Suppressor macrophage treated with lipopolysaccharide for 1 hour (primary cell): ENCODE data around the gene HOXC11.

Experiments used
- DNase-seq, 3 donors: peaks; one replicate each; pipeline ENCODE4 v3.0.0-alpha.2; 2020 to 2022

HOXC11 gene

DNA sequence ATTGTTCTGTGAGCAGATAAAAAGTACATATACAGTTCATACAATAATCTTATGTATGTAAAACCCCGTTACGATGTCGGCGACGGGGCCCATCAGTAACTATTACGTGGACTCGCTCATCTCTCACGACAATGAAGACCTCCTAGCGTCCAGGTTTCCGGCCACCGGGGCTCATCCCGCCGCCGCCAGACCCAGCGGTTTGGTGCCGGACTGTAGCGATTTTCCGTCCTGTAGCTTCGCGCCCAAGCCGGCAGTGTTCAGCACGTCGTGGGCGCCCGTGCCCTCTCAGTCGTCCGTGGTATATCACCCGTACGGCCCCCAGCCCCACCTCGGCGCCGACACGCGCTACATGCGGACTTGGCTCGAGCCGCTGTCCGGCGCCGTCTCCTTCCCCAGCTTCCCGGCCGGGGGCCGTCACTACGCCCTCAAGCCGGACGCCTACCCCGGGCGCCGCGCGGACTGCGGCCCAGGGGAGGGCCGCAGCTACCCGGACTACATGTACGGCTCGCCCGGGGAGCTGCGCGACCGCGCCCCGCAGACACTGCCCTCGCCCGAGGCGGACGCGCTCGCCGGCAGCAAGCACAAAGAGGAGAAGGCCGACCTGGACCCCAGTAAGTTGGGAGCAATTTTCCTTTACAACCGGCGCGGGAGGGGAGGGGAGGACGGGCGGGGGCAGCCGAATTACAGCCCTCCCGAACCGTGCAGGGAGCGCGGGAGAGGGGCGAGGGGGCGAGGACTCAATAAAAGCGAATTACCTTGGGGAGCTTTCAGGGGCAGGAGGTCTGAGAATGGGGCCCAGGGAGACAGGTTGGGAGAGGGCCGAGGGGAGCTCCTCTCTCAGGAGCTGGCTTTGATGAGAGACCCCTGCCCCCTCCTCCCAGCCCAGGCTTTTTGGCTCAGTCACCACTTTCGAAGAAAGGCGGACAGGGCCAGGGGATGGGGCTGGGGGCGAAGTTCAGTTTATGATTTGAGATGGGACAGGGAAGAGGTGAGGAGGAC lies 27.5 kb downstream of the HOXC11 start, which contains the start of gene HOXC9:
TSS of gene HOXC9 (plus strand) at position 46 of the 999 bp plus-strand sequence. CDS start at position 74, 28 bp downstream.
- no peak for DNase-seq

DNA sequence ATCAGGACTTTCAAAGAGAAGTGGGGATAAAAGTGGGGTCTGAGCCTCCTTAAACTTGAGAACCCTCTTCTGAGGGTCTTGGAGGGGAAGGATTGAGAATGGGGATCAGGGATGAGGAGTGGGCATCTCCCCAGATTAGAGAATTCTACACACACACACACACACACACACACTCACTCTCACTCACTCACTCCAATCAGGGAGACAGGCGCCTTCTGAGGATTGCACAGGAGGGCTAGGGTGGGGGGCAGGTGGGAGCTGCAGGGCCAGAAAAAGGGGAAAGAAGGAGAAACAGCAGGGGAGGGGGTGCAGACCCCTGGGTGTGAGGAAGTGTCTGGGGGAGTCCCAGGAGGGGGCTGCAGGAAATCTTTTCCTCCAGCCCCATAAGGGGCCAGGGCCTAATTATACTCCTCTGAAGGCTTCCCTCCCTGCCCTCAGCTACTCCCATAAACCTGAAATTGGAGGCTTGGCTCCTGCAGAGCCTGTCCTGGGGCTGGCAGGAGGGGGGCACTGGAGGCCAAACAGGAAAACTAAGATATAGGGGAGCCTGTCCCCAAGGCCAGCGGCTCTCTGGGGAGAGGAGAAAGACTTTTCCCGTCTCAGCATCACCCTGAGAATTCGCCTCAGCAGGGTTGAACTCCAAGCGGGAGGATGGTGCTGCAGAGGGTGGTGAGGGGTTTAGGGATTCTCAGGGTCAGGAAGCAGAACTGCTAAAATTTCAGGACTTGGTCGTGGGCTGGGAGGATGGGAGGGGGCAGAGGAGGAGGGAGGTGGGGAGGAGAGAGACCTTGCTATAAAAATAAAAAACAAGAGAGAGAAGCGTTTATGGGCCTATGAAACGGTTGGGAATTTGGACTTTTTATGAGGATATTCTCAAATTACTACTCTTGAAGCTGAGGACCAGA lies 28.6 kb downstream of the HOXC11 start:
- no peak for DNase-seq

DNA sequence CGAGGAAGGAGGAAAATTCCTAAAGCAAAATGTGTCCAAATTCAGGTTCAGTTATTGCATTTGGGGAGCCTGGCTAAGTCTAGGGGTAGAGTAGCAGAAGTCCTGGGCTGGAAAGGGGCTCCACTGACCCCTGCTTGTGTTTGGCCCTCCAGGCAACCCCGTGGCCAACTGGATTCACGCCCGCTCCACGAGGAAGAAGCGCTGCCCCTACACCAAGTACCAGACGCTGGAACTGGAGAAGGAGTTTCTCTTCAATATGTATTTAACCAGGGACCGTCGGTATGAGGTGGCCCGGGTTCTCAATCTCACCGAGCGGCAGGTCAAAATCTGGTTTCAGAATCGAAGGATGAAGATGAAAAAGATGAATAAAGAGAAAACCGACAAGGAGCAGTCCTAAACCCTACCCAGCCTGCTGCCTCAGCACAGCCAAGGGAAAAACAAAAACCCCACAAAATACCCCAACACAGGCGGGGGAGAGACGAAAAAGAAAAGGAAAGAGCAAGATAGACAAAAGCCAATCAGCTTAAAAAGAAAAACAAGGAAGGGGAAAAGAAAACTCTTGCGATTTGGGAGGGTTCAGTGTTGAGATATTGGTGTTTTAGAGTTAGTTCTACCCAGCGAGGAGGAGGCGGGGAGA lies 29.5 kb downstream of the HOXC11 start:
- DNase-seq = peak in 2 of 3 donors; percentile 45 to 50

DNA sequence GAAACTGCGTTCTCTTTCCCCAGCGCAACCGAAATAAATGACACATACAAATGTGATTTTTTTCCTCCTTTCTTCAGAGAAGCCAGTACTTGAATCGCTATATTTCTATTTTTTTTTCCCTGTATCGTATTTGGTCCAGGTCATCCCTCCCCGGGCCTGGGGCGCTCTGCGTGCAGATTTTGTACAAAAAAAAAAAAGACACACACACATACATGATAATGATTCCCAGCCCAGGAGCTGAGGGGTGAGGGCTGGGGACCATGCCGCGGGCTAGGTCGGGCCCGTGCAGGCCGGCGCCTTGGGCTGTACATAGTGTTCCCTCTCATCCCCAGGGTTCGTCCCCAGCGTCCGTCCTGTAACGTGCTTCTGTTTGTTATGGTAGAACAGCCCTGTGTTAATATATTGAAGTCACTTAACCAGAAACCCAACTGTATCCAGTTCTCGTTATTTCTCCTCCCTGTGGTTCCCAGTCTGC lies 30.0 kb downstream of the HOXC11 start:
- DNase-seq = no peak

DNA sequence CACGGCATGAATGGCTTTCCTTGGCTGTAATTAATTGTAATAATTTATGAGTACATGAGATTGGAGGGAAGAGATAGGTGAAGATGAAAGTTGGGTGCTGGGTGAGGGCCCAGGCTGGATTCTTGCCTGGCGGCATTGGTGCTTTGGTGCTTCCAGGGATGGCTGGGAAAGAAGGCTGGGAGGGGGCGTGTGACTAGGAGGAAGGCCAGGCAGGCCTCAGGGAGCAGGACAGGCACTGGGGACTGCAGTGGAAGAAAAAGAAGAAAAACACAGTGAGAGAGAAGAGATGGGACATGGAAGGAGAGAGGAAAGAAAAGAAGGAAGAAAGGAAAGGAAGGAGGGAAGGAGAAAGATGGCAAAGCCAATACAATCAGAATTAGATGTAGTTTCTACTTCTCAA lies 30.7 kb downstream of the HOXC11 start:
- DNase-seq = no peak

DNA sequence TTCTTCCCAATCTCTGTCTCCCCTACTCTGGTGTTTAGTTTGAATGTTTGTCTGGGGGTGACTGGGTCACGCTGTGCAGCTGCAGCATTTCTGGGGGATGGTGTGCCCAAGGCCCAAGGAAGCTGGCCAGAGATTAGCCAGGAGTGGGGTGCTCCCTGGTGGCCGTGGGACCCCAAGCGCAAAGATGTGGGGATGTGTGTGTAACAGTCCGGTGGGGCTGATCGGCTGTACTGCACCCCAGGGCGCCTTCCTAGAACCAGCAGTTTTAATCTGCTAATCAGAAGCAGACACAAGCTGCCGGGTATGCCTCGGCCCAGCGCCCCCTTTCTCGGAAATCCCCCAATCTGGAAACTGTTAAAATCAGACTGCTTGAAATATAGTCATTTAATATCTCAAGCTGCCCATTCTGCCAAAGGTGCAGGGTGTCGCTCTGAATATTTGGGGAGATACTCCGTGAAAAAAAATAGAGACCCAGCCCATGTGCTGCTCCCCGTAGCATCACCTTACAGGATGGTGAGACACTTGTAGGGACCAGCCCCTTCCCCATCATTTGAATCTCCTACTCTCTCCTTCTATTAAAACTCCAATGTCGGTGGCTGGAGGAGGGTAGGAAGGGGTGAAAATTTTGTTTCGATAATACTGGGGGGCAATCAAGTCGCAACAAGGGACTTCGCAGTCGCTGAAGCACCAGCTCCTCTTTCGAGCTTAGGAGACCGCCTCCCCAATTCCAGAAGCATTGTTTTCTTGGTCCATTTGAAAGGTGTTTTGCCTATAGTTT lies 31.3 kb downstream of the HOXC11 start:
- no peak for DNase-seq

DNA sequence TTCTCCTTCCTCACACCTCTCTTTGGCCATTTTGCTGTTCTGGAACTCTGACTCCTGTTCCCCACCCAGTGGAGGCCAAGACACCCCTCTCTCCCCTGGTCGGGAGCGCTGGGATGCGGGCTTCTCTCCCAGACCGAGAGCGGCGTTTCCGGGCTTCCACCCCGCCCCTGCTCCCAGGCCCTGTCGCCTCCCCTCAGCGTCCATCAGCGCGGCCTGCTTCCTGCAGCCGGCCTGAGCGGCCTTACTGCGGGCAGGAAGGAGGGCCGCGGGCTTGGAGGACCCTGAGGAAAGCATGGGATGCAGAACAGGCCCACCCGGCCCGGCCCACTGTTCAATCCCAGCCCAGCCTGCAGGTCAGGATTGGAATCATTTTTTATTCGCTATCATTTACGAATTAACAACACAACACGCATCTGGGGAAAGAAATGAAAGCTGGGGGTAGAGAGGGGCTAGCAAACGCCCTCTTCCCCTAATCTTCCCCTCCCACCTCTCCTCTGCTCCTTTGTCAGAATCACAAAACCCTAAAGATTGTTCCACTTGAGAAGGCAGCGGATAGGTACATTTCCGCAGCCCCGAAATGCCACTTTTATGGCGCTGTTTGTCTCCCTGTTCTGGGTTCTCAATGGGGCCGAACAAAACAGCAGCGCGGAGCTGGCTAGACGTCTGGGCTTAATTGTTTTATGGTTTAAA lies 32.1 kb downstream of the HOXC11 start:
- DNase-seq = no peak

DNA sequence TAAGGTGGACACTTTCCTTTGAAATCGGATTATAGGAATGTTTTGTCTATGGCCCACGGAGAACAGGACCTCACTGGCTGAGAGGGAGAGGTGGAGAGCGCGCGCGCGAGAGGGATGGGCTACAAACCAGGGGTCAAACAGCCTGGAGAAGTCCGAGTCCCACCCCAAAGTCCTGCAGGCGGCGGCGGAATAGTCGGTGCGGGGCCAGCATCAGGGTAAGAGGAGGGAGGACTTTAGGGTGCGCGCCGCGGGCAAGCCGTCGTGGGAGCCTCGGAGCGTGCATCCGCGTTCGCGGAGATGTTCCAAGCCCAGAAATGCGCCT lies 32.6 kb downstream of the HOXC11 start:
- no peak for DNase-seq

DNA sequence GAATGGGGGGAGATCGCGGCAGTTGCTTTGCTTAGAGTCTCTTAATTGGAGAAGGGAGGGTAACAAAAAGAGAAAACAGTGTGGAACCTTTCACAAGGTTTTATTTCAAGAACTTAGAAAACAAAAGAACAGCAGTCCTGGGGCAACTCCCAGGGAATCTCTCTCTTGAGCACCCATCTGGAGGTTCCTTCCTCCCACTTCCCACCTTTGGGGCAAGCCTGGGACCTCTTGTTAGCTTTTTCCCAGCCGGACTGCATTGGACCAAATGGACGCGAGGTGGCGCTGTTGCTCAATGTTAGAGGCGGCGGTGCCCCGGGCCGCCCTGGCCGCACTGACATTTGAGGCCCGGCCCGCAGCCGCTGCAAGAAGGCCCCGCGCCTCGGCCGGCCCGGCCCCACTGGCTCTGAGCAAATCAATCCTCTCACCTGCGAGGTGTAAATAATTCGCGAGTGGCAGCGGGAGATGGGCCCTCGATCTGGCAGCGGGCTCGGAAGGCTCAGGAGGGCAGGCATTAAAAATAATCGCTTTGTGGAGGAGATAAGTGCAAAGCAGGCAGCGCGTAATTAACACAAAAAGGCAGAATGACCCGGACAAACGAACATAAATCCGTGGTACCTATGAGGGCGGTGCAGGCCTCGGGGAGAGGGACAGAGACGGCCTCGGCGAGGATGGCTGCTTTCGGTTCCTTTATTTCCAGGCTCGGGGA lies 33.1 kb downstream of the HOXC11 start:
- peak; percentile 85 to 93 (median 91) for DNase-seq

DNA sequence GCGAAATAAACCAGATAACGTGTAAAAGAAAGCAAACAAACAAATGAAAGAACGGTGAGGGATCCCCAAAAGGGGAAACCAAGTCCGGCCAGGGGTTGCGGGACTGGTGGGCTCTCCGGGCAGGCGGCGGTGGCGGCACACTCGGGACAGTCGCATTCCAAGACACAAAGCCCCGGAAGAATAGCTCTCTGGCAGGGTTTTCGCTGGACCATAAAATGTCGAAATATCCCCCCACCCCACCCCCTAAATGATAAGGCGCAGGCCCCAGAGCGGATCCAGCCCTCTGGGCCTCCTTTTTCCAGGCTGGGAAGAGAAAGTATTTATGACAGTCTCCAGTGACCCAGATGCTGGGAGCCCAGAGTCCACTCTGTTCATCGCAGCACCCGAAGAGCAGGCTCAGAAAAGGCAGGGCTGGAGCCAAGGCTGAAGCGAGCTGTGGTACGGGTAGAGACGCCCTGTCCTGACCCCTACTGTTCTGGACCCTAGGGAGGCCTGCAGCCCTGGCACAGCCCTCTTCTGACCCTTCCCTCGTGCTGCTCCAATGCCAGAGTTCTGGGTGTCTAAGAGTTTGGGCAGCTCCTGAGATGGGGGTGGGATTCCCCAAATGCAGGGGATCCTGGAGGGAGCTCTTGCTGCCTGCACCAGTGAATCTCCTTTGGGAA lies 33.8 kb downstream of the HOXC11 start:
- DNase-seq = no peak

DNA sequence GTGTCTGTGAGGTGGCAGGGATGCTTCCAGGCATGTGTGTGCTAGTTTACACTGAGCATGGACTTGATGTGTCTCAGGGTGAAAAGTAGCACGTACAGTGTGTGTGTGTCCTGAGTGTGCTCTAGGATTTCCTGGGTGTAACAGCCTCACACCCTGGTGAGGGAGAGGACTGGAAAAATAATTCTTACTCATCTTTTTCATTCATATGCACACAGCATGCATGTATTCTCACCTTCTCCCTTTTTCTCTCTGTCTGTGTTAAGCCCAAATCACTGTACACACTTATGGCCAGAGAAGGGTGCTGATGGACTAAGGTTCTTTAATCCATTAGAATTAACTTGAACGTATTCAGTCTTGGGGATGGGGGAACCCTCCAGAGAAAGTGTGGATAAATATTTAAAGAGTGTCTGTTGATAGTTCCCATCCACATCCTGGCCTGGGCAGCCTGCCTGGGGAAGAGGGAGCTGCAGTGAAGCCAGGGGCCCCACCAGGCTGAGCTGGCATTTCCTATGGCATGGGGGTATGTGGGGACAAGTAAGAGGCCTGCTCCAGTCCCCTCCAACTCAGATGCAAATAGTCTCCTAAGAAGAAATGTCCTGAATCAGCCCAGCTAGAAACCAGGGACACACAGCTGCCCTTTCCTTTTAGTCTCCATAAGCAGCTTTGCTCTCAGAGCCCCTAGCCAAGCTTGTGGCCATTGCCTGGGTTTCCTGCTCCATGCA lies 34.8 kb downstream of the HOXC11 start:
- no peak for DNase-seq

DNA sequence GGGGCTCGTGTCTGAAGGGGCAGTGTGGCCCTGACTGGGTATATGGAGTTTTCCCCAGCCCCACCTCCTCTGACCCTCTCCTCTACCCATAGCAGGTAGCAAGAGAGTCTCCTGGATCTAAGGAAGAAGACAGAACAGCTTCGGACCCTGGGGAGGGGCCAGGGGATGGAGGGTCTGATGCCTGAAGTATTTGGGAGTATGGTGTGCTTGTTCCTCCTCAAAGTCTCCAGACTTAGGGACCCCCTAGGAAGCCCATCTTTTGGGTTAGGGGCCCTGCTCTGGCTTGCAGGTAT lies 35.3 kb downstream of the HOXC11 start:
- no peak for DNase-seq

DNA sequence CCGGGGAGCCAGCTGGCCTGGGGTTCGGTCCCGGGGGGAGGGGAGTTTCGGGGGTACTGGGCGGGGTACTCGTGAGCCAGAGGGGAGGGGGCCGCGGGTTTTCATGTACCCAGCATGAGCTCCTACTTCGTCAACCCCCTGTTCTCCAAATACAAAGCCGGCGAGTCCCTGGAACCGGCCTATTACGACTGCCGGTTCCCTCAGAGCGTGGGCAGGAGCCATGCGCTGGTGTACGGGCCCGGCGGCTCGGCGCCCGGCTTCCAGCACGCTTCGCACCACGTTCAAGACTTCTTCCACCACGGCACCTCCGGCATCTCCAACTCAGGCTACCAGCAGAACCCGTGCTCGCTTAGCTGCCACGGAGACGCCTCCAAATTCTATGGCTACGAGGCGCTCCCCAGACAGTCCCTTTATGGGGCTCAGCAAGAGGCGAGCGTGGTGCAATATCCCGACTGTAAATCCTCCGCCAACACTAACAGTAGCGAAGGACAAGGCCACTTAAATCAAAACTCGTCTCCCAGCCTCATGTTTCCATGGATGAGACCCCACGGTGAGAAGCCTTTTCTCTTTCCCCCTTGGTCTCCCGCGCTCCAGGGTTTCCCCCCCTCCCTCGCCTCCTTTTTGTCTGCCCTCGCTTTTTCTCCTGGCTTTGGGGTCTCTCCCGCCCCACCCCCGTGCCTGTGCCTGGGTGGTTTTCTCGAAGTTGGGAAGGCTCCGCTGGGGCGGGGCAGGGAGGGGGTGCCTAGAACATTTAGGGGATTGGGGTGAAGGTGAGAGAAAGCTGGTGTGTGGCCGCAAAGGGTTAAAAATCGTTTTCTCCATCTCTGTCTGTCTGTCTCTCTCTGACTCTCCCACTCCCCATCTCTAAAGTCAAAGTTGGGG lies 36.5 kb downstream of the HOXC11 start:
- DNase-seq = peak; percentile 45 to 69 (median 62)

DNA sequence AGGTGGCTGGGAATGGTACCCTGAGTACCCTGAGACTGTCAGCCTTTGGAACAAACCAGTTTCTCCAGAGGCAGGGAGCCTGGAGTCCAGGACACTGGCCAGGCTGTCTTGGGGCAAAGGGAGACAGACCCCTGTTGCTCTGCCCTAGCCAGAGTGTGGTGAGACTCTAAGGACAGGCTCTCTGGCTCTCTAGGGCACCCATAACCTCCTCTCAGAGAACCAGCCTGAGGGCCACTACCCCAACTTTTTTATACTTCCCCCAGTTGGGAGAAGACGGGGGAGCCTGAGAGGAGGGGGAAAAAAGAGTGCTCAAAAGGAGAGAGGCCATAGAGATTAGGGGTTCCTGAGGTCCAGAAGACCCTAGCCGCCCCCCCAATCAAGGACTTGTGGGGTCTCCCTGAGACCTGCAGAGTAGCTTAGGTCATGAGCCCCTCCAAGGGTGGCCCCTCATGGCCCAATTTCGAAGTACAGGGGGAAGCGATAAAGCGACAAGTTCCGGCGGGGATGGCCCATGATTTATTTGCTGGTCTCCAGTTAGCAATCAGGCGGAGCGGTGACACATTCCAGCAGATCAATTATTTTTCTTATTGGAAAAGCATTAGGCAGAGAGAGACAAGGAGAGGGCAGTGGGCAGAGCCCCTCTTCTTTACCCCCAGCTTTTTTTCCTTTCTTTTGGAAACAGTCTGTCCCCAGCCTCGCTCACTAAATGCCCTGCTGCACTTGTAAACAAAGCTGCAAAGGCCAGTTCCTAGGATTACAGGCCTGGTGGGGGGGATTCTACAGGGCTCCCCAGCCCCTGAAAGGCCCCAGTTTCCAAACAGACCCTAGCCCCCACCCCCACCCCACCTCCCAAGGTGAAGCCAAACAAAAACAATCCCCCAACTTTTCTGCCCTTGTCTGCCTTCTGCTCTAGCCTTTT lies 37.4 kb downstream of the HOXC11 start:
- DNase-seq = no peak

DNA sequence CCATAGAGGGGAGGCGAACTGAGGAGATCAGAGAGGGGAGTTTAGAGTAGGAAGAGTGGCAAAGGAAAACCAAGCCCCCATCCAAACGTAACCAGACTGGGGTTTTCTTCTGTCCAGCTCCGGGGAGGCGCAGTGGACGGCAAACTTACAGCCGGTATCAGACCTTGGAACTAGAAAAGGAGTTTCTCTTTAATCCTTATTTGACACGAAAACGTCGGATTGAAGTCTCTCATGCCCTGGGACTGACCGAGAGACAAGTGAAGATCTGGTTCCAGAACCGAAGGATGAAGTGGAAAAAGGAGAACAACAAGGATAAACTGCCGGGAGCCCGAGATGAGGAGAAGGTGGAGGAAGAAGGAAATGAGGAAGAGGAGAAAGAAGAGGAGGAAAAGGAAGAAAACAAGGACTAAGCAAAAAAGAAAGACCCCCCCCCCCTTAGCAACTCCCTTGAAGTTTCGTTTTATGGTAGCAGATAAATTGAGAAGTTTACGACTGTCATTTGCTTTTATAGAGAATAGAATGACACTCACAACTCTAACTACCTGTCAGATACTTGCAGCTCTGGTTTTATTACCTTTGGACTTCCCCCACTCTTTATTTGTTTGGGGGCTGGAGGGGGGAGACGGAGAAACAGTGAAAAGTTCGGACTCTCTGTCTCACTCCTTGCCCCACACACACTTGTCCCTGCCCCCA lies 38.2 kb downstream of the HOXC11 start:
- DNase-seq = no peak

DNA sequence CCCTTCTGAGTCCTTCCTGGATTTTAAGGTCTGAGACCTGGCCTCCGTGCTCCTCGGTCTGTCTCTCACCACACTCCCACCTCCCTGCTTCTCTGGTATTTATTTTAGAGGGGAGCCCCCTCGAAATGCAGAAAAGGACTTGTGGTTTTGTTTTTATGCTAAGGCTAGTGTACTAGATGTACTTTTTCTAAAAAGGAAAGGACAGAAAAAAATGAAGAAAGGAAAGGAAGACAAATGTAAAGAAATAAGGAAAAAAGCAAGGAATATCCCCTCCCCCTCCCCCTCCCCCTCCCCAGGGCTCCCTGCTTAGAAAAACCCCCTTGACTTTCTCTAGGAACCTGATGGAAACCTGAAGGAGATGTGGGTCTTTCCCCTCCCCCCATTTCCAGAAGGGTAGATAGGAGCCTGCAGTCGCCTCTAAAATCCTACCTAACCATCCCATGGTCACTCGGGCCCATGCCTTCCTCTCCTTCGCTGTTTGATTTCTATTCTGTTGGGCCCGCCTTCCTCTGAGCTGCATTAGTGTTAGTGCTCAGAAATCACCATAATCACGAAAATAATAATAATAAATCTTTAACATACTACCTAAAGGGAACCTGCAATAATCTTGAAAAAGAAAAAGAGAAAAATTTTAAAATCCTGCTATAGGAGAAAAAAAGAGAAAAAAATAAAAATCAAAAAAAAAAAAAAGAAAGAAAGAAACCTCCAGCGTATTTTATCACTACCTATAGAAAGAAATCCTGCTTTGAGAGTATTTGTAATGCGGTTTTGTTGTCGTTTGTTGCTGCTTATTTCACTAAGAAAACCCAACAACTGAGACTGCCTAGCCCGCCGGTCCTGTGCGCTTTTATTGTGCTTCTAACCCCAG lies 39.0 kb downstream of the HOXC11 start:
- no peak for DNase-seq
